Embryonic facial prominence (tissue), 1 donor: Measurements from ENCODE around the gene C19orf85.
"Not testable (repeated sequence)": the region's sequence is repeated elsewhere in the genome, so short reads cannot be mapped to it uniquely, and the experiment has no call there.

Experiments used
- DNase-seq: peaks from one replicate; pipeline ENCODE4 v3.0.0-alpha.2; 2016; ENCODE audit errors: extremely low spot score

The C19orf85 gene

GRCh38 chr19:55457683-55458457 is 6.7 kb downstream of the C19orf85 start:
- DNase-seq: no peak

DNA sequence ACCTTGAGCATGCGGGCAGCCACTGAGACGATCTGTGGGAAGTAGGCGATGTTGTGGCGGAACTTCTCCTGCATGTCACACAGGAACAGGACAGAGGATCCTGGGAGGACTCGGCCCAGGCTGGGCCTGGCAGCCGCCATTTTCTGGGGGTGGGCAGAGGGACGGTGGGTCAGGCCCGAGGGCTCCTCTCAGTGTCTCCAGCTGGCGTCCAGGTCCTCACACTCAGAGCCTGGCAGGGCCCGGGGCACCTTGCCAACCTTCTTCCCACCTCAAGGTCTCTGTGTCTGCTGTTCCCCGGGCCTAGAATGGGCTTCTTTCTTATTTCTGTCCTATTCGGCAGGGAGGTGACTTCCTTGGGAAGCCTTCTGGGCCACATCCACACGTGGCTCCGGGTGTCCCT is 8.2 kb downstream of the C19orf85 start:
- no peak for DNase-seq

DNA sequence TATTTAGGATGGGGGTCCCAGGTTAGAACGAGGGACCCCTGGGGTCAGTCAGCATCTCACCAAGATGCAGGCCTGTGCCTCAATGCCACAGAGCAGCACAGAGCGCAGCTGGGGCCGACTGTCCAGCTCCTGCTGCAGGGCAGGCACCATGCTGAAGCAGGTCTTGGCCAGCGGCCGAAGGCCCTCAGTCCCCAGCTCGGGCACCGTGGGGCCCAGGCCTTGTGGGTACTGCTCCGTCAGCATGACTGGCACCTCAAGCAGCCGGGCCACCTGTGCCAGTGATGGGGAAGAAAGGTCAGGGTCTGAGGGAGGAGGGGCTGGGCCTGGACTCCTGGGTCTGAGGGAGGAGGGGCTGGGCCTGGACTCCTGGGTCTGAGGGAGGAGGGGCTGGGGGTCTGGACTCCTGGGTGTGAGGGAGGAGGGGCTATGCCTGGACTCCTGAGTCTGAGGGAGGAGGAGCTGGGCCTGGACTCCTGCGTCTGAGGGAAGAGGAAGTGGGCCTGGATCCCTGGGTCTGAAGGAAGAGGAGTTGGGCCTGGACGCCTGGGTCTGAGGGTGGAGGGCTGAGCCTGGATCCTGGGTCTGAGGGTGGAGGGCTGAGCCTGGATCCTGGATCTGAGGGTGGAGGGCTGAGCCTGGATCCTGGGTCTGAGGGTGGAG is 8.8 kb downstream of the C19orf85 start:
- DNase-seq: no peak

GRCh38 chr19:55454787-55455243 is 9.7 kb downstream of the C19orf85 start:
- DNase-seq: no peak

DNA sequence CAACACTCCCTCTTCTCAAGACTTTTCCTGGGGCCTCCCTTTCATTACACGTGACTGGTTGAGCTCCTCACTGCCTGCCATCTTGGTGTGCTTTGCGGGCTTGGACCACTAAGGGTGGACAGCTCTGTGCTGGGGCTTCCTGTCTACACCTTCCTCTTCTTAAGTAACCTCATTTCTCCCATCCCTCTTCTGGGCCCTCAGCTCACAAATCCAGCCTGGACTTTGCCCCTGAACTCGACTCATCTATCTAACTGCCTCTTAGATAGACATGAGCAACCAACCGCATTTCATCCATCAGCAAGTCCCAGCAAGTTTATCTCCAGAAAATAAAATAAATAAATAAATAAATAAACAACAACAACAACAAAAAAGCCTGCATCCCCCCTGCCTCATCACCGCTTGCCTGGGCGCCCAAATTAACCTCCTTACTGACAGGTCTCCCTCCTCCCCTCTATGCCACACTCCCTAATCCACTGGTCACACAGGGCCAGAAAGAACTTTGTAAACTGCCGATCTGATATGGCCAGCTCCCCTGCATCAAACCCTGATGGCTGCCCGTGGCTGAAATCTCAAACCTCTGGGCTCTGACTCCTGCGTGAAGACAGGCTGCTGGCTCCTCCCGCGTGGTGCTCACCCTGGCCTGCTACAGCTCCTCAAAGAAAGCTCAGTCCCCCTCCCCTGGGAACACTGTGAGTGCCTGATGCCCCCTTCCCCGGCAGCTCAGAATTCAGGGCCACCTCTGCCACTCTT is 10.9 kb downstream of the C19orf85 start:
- DNase-seq: no peak

GRCh38 chr19:55452749-55453346 is 11.7 kb downstream of the C19orf85 start:
- DNase-seq: peak; percentile 80

DNA sequence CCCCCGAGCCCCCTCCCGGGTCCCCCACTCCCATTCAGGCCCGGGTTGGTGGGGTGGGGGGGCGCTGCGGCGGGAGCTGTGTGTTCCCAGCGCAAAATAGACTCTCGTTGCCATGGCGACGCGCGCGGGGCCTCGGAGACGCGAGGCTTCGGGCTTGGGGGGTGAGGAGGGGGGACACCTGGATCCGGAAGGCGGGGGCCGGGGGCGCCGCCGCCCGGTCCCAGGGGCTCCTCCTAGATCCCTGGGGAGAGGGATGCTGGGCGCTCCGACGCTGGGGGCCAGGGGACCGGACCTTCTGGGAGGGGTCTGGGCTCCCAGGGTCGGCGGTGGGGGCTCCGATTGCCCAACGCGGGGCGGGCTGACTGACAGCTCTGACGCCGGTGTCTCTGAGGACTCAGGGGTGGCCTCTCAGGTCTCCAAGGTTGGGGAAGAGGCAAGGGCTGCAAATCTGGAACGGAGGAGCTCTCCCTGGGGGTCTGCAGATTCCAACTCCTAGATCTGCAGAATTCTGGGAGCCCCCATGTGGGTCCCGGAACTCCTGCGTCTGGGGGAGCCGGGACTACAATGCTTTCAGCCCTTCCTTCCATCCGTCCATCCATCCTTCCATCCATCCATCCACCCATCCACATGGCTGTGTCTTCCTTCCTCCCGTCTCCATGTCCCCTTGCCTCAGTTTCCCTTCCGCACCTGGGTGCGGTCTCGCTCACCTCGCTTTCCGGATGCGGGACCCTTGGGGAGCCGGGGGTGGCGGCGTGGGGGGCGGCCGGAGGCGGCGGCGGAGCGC is 12.4 kb downstream of the C19orf85 start:
- DNase-seq: peak; percentile 73

DNA sequence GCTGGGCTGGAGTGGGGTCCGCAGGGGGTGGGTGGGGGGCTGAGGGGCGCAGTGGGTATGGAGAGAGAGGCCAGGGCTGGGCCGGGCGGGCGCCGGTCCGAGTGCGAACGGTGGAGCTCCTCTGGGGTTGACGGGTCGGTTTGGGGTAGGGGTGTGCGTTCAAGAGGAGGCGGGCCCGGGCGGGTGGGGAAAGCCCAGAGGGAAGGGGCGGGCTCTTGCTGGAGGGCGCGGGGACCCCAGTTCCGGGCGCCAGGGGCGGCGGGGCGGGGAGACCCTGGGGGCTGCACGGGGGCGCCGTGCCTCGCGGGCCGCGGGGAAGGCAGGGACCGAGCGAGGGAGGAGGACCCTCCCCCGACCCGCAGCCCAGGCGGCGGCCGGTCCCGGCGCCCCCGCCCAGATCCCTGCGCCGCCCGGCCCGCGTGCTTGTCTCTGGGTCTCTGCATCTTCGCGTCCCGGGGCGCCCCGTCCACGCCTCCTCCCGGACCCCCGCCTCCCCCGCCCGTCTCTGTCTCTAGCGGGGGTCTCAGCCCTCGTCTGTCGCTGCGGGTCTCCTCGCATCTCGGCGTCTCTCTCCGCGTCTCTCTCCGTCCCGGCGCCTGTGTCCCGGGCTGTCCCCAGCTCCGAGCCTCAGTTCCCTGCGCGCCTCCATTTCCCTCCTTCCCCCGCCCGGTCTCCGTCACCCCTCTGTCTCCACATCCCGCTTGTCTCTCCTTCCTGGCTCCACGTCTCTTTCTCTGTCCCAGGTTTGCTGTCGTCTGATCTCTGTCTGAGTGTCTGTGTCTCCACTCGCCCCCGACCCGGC is 13.2 kb downstream of the C19orf85 start:
- DNase-seq: no peak

DNA sequence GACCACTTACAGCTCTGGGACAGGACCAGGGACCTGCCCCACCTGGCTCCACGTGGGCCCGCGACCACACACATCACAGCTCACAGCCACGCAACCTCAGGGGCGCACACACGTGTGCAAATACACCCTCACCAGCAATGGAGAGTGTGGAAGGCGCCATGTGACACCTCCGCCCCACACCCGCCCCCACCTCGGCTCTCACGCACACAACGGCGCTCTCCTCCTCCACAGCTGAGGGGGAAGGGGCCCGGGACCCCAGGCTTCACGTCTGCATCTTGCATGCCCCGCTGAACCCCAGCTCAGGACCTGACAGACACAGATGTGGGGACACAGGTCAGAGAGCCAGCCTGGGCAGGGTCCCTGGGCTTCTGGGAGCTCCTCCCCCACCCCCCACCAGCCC is 15.1 kb downstream of the C19orf85 start:
- no peak for DNase-seq

DNA sequence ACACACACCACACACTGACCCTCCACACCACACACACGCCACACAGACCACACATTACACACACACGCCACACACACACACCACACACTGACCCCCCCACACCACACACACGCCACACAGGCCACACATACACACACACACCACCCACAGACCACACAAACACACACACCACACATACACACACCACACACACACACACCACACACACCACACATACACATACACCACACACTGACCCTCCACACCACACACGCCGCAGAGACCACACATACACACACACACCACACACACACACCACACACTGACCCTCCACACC is 16.4 kb downstream of the C19orf85 start:
- not testable (repeated sequence) for DNase-seq

- DNase-seq: no peak
Observed at GRCh38 chr19:55447421-55448174, 17.0 kb downstream of the C19orf85 start.

DNA sequence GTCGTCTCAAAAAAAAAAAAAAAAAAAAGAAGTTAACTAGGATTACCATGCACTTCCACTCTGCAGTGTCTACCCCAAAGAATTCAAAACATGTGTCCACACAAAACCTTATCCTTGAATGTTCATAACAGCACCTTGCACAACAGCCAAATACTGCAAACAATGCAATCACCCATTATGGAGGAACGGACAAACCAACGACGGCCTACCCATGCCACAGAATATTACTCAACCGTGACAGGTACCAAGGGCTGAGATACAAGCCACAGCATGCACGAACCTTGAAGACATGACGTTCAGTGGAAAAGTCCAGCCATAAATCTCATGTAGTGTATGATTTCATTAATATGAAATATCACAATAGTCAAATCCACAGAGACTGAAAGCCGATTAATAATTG is 18.5 kb downstream of the C19orf85 start:
- DNase-seq: no peak

- no peak for DNase-seq
Observed at GRCh38 chr19:55444646-55445045, 19.9 kb downstream of the C19orf85 start.

DNA sequence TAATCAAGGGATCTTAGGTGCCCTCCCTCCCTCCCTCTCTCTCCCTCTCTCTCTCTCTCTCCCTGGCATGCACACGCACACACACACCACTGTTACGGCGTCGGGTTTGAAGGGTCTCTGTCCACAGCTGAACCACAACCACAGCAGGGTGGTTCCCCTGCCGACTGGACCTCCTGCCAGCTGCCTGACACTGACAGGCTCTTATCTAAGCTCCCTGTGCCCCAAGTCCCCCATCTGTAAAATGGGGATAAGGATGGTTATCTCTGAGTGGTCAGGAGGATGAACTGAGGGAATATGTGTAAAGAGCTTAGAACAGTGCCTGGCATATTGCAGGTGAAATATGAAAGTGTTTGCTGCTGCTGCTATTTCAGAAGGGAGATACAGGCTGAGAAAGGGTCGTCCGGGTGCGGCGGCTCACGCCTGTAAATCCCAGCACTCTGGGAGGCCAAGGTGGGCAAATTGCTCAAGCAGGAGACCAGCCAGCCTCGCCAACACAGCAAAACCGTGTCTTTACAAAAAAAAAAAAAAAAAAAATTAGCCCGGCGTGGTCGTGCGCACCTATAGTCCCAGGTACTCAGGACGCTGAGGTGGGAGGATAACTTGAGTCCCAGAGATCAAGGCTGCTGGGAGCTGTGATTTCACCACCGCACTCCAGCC is 20.6 kb downstream of the C19orf85 start:
- no peak for DNase-seq

DNA sequence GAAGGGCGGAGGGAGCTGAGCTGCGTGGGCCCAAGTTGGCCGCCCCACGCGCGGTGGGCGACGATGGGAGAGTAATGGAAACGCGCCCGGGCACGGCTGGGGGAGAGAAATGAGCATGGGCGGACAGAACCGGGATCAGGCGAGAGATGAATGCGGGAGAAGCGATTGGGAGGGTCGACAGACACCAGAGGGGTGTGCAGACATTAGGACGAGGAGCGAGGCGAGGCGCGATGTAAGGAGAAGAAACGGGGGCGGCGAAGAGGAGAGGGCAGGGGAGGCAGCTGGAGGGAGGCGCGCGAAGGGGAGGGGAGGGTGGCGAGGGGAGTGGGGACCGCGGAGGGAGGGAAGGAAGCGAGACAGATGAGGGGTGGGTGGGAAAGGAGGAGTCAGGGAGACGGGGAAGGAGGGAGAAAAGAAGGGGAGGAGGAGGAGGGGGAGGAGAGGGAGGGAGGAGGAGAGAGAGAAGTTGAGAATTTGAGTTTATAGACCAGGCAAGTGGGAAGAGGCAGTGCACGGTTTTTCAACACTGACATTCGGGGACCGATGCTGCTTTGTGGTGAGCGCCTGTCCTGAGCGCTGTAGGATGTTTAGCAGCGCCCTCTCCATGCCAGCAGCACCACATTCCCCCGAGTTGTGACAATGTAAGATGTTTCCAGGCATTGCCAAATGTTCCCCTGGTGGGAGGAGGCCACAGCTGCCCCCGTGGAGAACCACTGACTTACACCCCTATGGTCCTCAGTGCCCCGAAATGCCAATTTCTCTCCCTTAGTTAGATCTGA is 21.3 kb downstream of the C19orf85 start, which contains the start of gene SHISA7:
Gene SHISA7 (minus strand): TSS at position 256 of the 779 bp plus-strand sequence. CDS start 437 bp downstream, outside the sequence.
- DNase-seq: no peak

- DNase-seq: no peak
Observed at GRCh38 chr19:55442372-55442961, 22.1 kb downstream of the C19orf85 start.

- DNase-seq: no peak
Observed at GRCh38 chr19:55441692-55442321, 22.7 kb downstream of the C19orf85 start.

DNA sequence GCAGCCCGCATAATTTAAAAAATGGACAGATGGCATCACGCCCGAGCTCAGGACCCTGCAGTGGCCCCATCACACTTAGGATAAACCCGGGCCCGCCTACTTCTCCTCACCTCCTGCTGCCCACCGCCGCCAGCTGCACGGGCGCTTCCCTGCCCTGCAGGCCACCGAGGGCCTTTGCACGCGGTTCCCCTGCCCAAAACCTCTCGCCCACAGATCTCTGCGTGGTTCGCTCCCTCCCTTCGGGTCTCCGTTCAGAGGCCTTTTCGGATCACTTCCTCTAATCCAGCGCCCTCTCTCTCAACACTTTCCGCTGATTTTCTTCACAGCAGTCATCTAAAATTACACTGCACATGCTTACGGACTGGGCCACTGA is 23.2 kb downstream of the C19orf85 start:
- no peak for DNase-seq
